ENCODE measurements around the gene C1orf185.
"Not testable (repeated sequence)": the region's sequence is repeated elsewhere in the genome, so short reads cannot be mapped to it uniquely, and the experiment has no call there.

C1orf185 gene

DNA sequence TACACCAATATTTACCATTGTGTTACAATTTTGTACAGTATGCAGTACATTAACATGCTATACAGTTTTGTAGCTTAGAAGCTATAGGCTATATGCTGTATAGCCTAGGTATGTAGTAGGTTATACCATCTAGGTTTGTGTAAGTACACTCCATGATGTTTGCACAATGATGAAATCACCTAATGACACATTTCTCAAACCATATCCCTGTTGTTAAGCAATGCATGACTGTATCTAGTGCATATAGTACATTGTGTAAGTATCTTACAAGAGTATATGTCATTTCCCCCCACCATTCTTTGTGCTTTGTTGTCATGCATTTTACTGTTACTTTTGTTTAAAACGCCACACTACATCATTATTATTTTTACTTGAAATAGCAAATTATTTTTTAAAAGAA lies 68.3 kb downstream of the C1orf185 start:
- DNase-seq (ENCODE audit: low spot score) = no peak
- in situ Hi-C loops (cut with MboI; ENCODE audit: low sequenced_read_pairs, unreplicated experiment) = no loop called here
- TF ChIP-seq, protein P1, sequence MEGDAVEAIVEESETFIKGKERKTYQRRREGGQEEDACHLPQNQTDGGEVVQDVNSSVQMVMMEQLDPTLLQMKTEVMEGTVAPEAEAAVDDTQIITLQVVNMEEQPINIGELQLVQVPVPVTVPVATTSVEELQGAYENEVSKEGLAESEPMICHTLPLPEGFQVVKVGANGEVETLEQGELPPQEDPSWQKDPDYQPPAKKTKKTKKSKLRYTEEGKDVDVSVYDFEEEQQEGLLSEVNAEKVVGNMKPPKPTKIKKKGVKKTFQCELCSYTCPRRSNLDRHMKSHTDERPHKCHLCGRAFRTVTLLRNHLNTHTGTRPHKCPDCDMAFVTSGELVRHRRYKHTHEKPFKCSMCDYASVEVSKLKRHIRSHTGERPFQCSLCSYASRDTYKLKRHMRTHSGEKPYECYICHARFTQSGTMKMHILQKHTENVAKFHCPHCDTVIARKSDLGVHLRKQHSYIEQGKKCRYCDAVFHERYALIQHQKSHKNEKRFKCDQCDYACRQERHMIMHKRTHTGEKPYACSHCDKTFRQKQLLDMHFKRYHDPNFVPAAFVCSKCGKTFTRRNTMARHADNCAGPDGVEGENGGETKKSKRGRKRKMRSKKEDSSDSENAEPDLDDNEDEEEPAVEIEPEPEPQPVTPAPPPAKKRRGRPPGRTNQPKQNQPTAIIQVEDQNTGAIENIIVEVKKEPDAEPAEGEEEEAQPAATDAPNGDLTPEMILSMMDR (IDR thresholded peaks at IDR 0.05; ENCODE audit: borderline replicate concordance, control extremely low read depth, extremely low read depth, insufficient read depth, missing control alignments) = no peak

DNA sequence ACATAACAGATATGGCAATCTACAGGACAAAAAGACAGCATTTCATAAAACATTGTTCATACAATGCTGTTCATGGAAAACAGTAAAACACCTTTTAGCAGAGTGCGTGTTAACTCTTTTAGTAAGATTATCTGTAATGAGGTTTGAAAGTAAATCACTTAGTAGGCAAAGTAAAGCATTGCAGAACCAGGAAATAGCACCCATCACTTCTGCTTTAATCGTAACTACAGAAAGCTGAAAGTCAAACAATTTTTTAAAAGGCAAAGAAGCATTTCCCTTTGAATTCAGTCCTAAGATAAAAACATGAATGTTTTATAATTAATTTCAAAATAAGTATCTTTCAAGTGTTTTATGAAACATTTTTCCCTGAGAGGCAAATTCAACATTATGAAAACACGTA lies 70.8 kb downstream of the C1orf185 start:
- TF ChIP-seq, protein P1 (IDR thresholded peaks at IDR 0.05; ENCODE audit: borderline replicate concordance, control extremely low read depth, extremely low read depth, insufficient read depth, missing control alignments) = no peak
- in situ Hi-C loops (cut with MboI; ENCODE audit: low sequenced_read_pairs, unreplicated experiment) = no loop called here
- DNase-seq (ENCODE audit: low spot score) = no peak

DNA sequence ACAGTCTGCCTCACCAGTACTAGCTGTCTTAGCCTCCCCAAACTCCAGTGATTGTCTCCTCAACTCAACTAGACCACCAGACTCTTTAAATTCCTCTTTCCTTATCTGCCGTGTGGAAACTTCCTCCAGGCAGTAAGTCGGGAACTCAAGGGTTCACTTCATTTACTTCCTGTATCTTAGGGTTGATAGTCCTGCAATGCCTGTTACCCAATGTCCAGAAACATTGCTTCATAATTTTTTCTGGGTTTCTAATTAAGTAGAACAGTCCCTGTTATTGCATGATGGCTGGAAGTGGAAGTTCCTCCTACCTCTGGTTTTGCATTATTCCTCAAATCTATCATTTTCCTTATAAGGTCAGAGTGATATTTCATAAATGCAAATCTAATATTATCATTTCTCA lies 73.2 kb downstream of the C1orf185 start:
- no peak for DNase-seq (ENCODE audit: low spot score)
- in situ Hi-C loops (cut with MboI; ENCODE audit: low sequenced_read_pairs, unreplicated experiment) = no loop called here

DNA sequence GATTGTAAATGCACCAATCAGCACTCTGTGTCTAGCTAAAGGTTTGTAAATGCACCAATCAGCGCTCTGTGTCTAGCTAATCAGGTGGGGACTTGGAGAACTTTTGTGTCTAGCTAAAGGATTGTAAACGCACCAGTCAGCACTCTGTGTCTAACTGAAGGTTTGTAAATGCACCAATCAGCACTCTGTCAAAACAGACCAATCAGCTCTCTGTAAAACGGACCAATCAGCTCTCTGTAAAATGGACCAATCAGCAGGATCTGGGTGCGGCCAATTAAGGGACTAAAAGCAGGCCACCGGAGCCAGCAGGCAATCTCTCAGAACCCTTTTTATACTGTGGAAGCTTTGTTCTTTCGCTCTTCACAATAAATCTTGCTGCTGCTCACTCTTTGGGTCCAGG lies 76.0 kb downstream of the C1orf185 start:
- in situ Hi-C loops (cut with MboI; ENCODE audit: low sequenced_read_pairs, unreplicated experiment); DNase-seq (ENCODE audit: low spot score): not testable (repeated sequence)

More for the DNA sequence above, 73.2 kb downstream of the C1orf185 start:
- TF ChIP-seq, protein P1 (IDR thresholded peaks at IDR 0.05; ENCODE audit: borderline replicate concordance, control extremely low read depth, extremely low read depth, insufficient read depth, missing control alignments) = no peak

DNA sequence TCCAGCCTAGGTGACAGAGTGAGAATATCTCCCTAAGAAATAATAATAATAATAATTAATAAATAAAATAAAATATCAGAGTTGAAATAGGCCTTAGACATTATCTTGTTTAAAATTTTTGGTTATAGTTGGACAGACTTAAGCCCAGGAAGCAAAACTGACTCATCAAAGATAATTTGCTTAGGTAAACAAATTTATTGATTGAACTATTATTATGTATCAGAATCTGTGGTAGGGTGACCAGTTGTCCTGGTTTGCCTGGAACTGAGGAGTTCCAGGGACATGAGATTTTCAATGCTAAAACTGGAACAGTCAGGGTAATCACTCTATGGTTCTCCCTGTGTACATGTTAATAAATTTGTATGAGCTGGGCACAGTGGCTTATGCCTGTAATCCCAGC lies 86.2 kb downstream of the C1orf185 start:
- in situ Hi-C loops (cut with MboI; ENCODE audit: low sequenced_read_pairs, unreplicated experiment) = loop anchor here (10.0 kb wide), 1 partner anchor 313 kb away; no protein-coding TSS in a partner anchor
- no peak for DNase-seq (ENCODE audit: low spot score)
- TF ChIP-seq, protein P1 (IDR thresholded peaks at IDR 0.05; ENCODE audit: borderline replicate concordance, control extremely low read depth, extremely low read depth, insufficient read depth, missing control alignments) = no peak

DNA sequence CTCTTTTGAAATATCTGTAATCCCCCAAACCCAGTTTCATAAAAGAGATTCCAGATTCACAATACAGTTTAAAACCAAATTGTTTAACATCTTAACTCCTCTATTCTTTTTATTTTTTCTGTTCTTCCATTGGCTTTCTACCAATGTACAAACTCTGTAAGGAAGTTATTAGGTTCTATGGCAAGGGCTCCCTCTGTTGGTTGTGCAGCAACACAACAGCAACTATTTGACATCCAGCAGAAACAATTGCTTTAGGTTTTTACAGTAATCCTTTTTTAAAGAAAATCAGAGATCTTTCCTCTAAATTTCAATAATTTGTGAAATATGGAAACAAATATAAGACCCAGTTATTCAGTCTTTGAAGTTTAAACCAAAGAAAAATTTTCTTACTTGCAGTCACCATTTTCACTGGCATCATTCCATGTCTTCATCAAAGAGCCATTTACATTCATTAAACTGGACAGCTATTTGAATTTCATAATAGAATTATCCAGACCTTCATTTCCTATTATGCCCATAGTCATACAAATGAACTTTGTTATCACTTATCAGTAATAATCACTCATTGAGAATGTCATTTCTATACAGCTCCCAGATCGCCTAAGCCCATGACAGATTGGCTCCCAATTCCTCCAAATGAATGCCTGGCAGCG lies 87.5 kb downstream of the C1orf185 start:
- DNase-seq (ENCODE audit: low spot score) = peak; percentile 73
- TF ChIP-seq, protein P1 (IDR thresholded peaks at IDR 0.05; ENCODE audit: borderline replicate concordance, control extremely low read depth, extremely low read depth, insufficient read depth, missing control alignments) = peak; percentile 81
- in situ Hi-C loops (cut with MboI; ENCODE audit: low sequenced_read_pairs, unreplicated experiment) = loop anchor here (10.0 kb wide), 2 partner anchors 315 to 415 kb away; no protein-coding TSS in a partner anchor

DNA sequence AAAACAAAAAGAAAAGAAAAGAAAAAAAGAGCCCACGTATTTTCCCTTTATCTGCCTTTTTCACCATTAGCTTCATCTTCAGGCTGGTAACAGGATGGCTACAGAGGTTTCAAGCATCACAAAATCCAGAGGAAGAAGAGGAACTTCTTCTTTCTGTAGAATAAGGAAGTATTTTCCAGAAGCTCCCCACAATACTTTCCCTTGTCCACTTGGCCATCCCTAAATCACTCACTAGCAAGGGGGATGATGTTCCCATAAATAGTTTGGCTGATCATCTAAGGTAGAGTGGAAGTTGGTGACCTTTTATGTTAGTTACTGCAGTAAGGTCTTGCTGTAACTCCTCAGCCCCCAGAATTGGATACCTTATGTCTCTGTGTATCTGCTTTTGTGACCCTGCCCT lies 88.9 kb downstream of the C1orf185 start:
- TF ChIP-seq, protein P1 (IDR thresholded peaks at IDR 0.05; ENCODE audit: borderline replicate concordance, control extremely low read depth, extremely low read depth, insufficient read depth, missing control alignments) = no peak
- in situ Hi-C loops (cut with MboI; ENCODE audit: low sequenced_read_pairs, unreplicated experiment) = loop anchor here (10.0 kb wide), 1 partner anchor 416 kb away; no protein-coding TSS in a partner anchor

More for the DNA sequence above, 88.9 kb downstream of the C1orf185 start:
- no peak for DNase-seq (ENCODE audit: low spot score)

All from GM13976 (cell line).